ENCODE measurements around the gene SPINK7. TPM values are rescaled to one million over a fixed set of nuclear protein-coding genes. Genes with fewer than 3 reads are reported as not detected.

Gene SPINK7
- polyA plus RNA-seq, 1 of the 3 experiments (the other 2 are of a cell fraction), result not detected

- TF ChIP-seq PBX3 (IDR thresholded peaks at IDR 0.05) (no peak), YY1 (IDR thresholded peaks at IDR 0.05; ENCODE audit: low read depth) (no peak), RAD21 (IDR thresholded peaks at IDR 0.05; ENCODE audit: low read length) (no peak), GATA2 (CRISPR knock-in tag; IDR thresholded peaks at IDR 0.05) (no peak), GABPA (IDR thresholded peaks at IDR 0.05; ENCODE audit: low read depth) (no peak), EZH2phosphoT487 (IDR thresholded peaks at IDR 0.05; ENCODE audit: borderline replicate concordance, low read depth) (no peak), SIN3A (IDR thresholded peaks at IDR 0.05; ENCODE audit: borderline replicate concordance, low read depth, low read length) (no peak)
These were observed 40.5 kb downstream of the SPINK7 start (continued) for GRCh38 chr5:148352696-148353095.

DNA sequence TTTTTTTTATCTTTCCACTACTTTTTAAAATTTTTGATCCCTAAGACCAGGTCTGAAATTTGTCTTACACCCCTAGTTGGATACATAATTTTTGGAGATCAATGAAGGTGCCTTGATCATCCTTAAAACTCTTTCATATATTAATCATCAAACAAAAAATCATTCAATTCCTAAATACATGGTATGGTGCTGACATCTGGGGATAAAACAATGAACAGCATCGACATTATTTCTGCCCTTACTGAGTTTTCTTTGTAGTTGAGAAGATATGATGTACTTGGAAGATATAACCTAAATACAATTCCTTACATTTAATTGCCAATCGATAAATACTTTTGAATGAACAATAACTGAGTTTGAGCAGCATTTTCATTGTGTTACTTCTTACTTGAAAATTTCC, 41.4 kb downstream of the SPINK7 start:
- no peaks in the 10 kb centered on the region for H3K36me3 ChIP-seq (replicated peaks in 1 of 2; ENCODE audit: control insufficient read depth in 1 of 2, insufficient read depth in 2 of 2, low read length in 1 of 2)
- no peak overlapping the region for H3K27ac ChIP-seq (ENCODE audit: low read depth in 2 of 2, low read length in 1 of 2)
- ChIA-PET POLR2A (no interaction called here), CTCF (interaction anchor here (1.2 kb wide), 1 partner anchor 21 kb away, joined by 3 read pairs; no protein-coding TSS in a partner anchor)
- no peaks in the 10 kb centered on the region for H3K9me2 ChIP-seq
- no peaks in the 10 kb centered on the region for H4K20me1 ChIP-seq (ENCODE audit: insufficient read depth)
- no peaks in the 10 kb centered on the region for H3K4me1 ChIP-seq (ENCODE audit: control insufficient read depth in 1 of 2, insufficient read depth in 2 of 2, low read depth in 1 of 2, low read length in 1 of 2)
- H3F3A ChIP-seq (replicated peaks; ENCODE audit: insufficient read depth), result no peaks in the 10 kb centered on the region
- TF ChIP-seq RAD21 (IDR thresholded peaks at IDR 0.05; ENCODE audit: low read length) (peak; percentile 34), RXRA (IDR thresholded peaks at IDR 0.05; ENCODE audit: borderline replicate concordance, low read depth) (no peak)
- no peak overlapping the region for H3K9ac ChIP-seq
- no peak overlapping the region for H2AFZ ChIP-seq (ENCODE audit: low read depth)
- H3K4me2 ChIP-seq, result no peak overlapping the region
- H3K4me3 ChIP-seq (ENCODE audit: low read depth in 2 of 2, low read length in 1 of 2), result no peak overlapping the region
- no peak for DNase-seq
- H3K79me2 ChIP-seq (ENCODE audit: insufficient read depth), result no peaks in the 10 kb centered on the region
- H3K9me3 ChIP-seq, result no peaks in the 10 kb centered on the region
- WGBS (ENCODE audit: low lambda C conversion rate), result 33% methylated on average over 2 of the region's 2 CpGs
- no peaks in the 10 kb centered on the region for H3K27me3 ChIP-seq (ENCODE audit: insufficient read depth)

DNA sequence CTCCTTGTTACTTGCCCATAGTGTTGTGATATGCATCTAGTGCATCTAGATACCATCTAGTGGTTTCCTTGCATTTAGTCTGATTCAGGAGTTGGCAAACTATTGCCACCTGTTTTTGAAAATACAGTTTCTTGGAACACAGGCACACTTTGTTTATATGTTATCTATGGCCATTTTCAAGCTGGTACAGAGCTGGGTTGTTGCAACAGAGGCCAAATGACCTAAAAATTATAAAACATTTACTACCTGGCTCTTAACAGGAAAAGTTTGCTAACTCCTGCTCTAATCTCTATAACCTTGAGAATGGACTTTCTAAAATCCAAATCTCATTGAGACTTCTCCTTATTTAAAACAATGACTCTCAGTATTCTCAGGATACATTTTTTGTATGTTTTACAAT, 52.1 kb downstream of the SPINK7 start:
- TF ChIP-seq, protein P1, sequence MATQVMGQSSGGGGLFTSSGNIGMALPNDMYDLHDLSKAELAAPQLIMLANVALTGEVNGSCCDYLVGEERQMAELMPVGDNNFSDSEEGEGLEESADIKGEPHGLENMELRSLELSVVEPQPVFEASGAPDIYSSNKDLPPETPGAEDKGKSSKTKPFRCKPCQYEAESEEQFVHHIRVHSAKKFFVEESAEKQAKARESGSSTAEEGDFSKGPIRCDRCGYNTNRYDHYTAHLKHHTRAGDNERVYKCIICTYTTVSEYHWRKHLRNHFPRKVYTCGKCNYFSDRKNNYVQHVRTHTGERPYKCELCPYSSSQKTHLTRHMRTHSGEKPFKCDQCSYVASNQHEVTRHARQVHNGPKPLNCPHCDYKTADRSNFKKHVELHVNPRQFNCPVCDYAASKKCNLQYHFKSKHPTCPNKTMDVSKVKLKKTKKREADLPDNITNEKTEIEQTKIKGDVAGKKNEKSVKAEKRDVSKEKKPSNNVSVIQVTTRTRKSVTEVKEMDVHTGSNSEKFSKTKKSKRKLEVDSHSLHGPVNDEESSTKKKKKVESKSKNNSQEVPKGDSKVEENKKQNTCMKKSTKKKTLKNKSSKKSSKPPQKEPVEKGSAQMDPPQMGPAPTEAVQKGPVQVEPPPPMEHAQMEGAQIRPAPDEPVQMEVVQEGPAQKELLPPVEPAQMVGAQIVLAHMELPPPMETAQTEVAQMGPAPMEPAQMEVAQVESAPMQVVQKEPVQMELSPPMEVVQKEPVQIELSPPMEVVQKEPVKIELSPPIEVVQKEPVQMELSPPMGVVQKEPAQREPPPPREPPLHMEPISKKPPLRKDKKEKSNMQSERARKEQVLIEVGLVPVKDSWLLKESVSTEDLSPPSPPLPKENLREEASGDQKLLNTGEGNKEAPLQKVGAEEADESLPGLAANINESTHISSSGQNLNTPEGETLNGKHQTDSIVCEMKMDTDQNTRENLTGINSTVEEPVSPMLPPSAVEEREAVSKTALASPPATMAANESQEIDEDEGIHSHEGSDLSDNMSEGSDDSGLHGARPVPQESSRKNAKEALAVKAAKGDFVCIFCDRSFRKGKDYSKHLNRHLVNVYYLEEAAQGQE (IDR thresholded peaks at IDR 0.05; ENCODE audit: low read depth, low read length), result no peak
- TF ChIP-seq EZH2phosphoT487 (IDR thresholded peaks at IDR 0.05; ENCODE audit: borderline replicate concordance, low read depth) (no peak), RAD21 (IDR thresholded peaks at IDR 0.05; ENCODE audit: low read length) (no peak), USF2 (IDR thresholded peaks at IDR 0.05; ENCODE audit: borderline replicate concordance, low read depth, low read length) (no peak), POLR2AphosphoS5 (IDR thresholded peaks at IDR 0.05; ENCODE audit: low read depth, low read length) (no peak), MXI1 (IDR thresholded peaks at IDR 0.05; ENCODE audit: low read depth, low read length) (no peak), GATA2 (CRISPR knock-in tag; IDR thresholded peaks at IDR 0.05) (no peak), SIN3A (IDR thresholded peaks at IDR 0.05; ENCODE audit: borderline replicate concordance, low read depth, low read length) (no peak), RXRA (IDR thresholded peaks at IDR 0.05; ENCODE audit: borderline replicate concordance, low read depth) (no peak), FOXJ3 (CRISPR knock-in tag; IDR thresholded peaks at IDR 0.05) (no peak), JUND (IDR thresholded peaks at IDR 0.05) (no peak), GABPA (IDR thresholded peaks at IDR 0.05; ENCODE audit: low read depth) (no peak)
- TF ChIP-seq, protein P2, sequence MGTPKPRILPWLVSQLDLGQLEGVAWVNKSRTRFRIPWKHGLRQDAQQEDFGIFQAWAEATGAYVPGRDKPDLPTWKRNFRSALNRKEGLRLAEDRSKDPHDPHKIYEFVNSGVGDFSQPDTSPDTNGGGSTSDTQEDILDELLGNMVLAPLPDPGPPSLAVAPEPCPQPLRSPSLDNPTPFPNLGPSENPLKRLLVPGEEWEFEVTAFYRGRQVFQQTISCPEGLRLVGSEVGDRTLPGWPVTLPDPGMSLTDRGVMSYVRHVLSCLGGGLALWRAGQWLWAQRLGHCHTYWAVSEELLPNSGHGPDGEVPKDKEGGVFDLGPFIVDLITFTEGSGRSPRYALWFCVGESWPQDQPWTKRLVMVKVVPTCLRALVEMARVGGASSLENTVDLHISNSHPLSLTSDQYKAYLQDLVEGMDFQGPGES (IDR thresholded peaks at IDR 0.05; ENCODE audit: low read depth, low read length), result no peak

More for the DNA sequence above, 52.1 kb downstream of the SPINK7 start:
- Histone ChIP-seq H3K9me3 (0 out of 2 replicates have a peak, but pooled peaks cover 7% of the 10 kb centered on the region), H2AFZ (ENCODE audit: low read depth) (no peak overlapping the region), H3F3A (replicated peaks; ENCODE audit: insufficient read depth) (no peaks in the 10 kb centered on the region), H3K27me3 (ENCODE audit: insufficient read depth) (no peaks in the 10 kb centered on the region), H3K9me2 (no peaks in the 10 kb centered on the region), H3K4me3 (ENCODE audit: low read depth in 2 of 2, low read length in 1 of 2) (no peak overlapping the region), H3K4me1 (ENCODE audit: control insufficient read depth in 1 of 2, insufficient read depth in 2 of 2, low read depth in 1 of 2, low read length in 1 of 2) (no peaks in the 10 kb centered on the region), H3K27ac (ENCODE audit: low read depth in 2 of 2, low read length in 1 of 2) (no peak overlapping the region), H3K4me2 (no peak overlapping the region), H3K9ac (no peak overlapping the region), H3K79me2 (ENCODE audit: insufficient read depth) (no peaks in the 10 kb centered on the region), H3K36me3 (replicated peaks in 1 of 2; ENCODE audit: control insufficient read depth in 1 of 2, insufficient read depth in 2 of 2, low read length in 1 of 2) (no peaks in the 10 kb centered on the region), H4K20me1 (ENCODE audit: insufficient read depth) (no peaks in the 10 kb centered on the region)
- DNase-seq, result no peak
- ChIA-PET POLR2A (no interaction called here), CTCF (interaction anchor here (0.8 to 3.2 kb wide), 4 partner anchors 9 to 367 kb away, joined by 3 to 13 read pairs (median 4); no protein-coding TSS in a partner anchor)
